Measurements from ENCODE around the gene RICTOR.

The RICTOR gene

GRCh38 chr5:39100851-39101396 is 26.7 kb upstream of the RICTOR start:
- H3K4me3 ChIP-seq (ENCODE audit: low read depth, low read length) = no peak overlapping the region
- peak; percentile 96 for DNase-seq (ENCODE audit: low read depth)

- no peak for DNase-seq (ENCODE audit: low read depth)
- no peak overlapping the region for H3K4me3 ChIP-seq (ENCODE audit: low read depth, low read length)
Observed at GRCh38 chr5:39100301-39100850, 26.2 kb upstream of the RICTOR start.

- H3K4me3 ChIP-seq (ENCODE audit: low read depth, low read length) = no peak overlapping the region
- no peak for DNase-seq (ENCODE audit: low read depth)
Observed at GRCh38 chr5:39099831-39100230, 25.6 kb upstream of the RICTOR start.

- DNase-seq (ENCODE audit: low read depth) = no peak
Observed at GRCh38 chr5:39093352-39093751, 19.2 kb upstream of the RICTOR start.

GRCh38 chr5:39092581-39093351 is 18.6 kb upstream of the RICTOR start:
- no peak for DNase-seq (ENCODE audit: low read depth)

More at GRCh38 chr5:39093352-39093751, 19.2 kb upstream of the RICTOR start:
- no peak overlapping the region for H3K4me3 ChIP-seq (ENCODE audit: low read depth, low read length)

GRCh38 chr5:39091940-39092580 is 17.9 kb upstream of the RICTOR start:
- H3K4me3 ChIP-seq (ENCODE audit: low read depth, low read length) = no peak overlapping the region
- DNase-seq (ENCODE audit: low read depth) = no peak

More at GRCh38 chr5:39092581-39093351, 18.6 kb upstream of the RICTOR start:
- H3K4me3 ChIP-seq (ENCODE audit: low read depth, low read length) = no peak overlapping the region

GRCh38 chr5:39083968-39084367 is 9.8 kb upstream of the RICTOR start:
- H3K4me3 ChIP-seq (ENCODE audit: low read depth, low read length) = no peak overlapping the region

GRCh38 chr5:39082995-39083394 is 8.8 kb upstream of the RICTOR start:
- H3K4me3 ChIP-seq (ENCODE audit: low read depth, low read length) = no peak overlapping the region
- no peak for DNase-seq (ENCODE audit: low read depth)

More at GRCh38 chr5:39083968-39084367, 9.8 kb upstream of the RICTOR start:
- no peak for DNase-seq (ENCODE audit: low read depth)

GRCh38 chr5:39080597-39081204 is 6.5 kb upstream of the RICTOR start:
- no peak for DNase-seq (ENCODE audit: low read depth)
- no peak overlapping the region for H3K4me3 ChIP-seq (ENCODE audit: low read depth, low read length)

GRCh38 chr5:39080168-39080567 is 6.0 kb upstream of the RICTOR start:
- no peak overlapping the region for H3K4me3 ChIP-seq (ENCODE audit: low read depth, low read length)

GRCh38 chr5:39079147-39079546 is 4.9 kb upstream of the RICTOR start:
- H3K4me3 ChIP-seq (ENCODE audit: low read depth, low read length) = no peak overlapping the region
- no peak for DNase-seq (ENCODE audit: low read depth)

More at GRCh38 chr5:39080168-39080567, 6.0 kb upstream of the RICTOR start:
- DNase-seq (ENCODE audit: low read depth) = no peak

GRCh38 chr5:39076757-39077728 is 2.8 kb upstream of the RICTOR start:
- H3K4me3 ChIP-seq (ENCODE audit: low read depth, low read length) = no peak overlapping the region
- DNase-seq (ENCODE audit: low read depth) = no peak

GRCh38 chr5:39076101-39076756 is 2.0 kb upstream of the RICTOR start:
- no peak for DNase-seq (ENCODE audit: low read depth)
- no peak overlapping the region for H3K4me3 ChIP-seq (ENCODE audit: low read depth, low read length)

- no peak for DNase-seq (ENCODE audit: low read depth)
- H3K4me3 ChIP-seq (ENCODE audit: low read depth, low read length) = peak overlapping the region; percentile 90
Observed at GRCh38 chr5:39073767-39074016, 507 bp downstream of the RICTOR start.

GRCh38 chr5:39072925-39073766 is 1.1 kb downstream of the RICTOR start:
- no peak for DNase-seq (ENCODE audit: low read depth)
- H3K4me3 ChIP-seq (ENCODE audit: low read depth, low read length) = peak overlapping the region; percentile 90

- H3K4me3 ChIP-seq (ENCODE audit: low read depth, low read length) = no peak overlapping the region
- DNase-seq (ENCODE audit: low read depth) = no peak
Observed at GRCh38 chr5:39068099-39068498, 6.1 kb downstream of the RICTOR start.

GRCh38 chr5:39064450-39064849 is 9.7 kb downstream of the RICTOR start:
- no peak overlapping the region for H3K4me3 ChIP-seq (ENCODE audit: low read depth, low read length)
- no peak for DNase-seq (ENCODE audit: low read depth)

- no peak overlapping the region for H3K4me3 ChIP-seq (ENCODE audit: low read depth, low read length)
- DNase-seq (ENCODE audit: low read depth) = no peak
Observed at GRCh38 chr5:39063037-39063436, 11.2 kb downstream of the RICTOR start.

Data from skeletal muscle cell (primary cell).